Esophagus mucosa (tissue), 1 donor: Measurements from ENCODE around the gene SRGAP2C. TPM values are rescaled to one million over a fixed set of nuclear protein-coding genes. Genes with fewer than 3 reads are reported as not detected.
A peak's percentile ranks its signal among the peaks of the same experiment; 100 is the strongest.
"Not testable (repeated sequence)": the region's sequence is repeated elsewhere in the genome, so short reads cannot be mapped to it uniquely, and the experiment has no call there.

Experiments used
- ATAC-seq: fragments of 200-7000 bp; cut with Tn5 transposase; one replicate; pipeline ENCODE4 v1.9.1; 2020
- total RNA-seq: library from RNA; stranded (reverse); gene quantifications from one replicate; pipeline ENCODE4 v1.2.4, GENCODE V29; 2023
- donor health status: DM: yes; HTN: yes; CAD: no.

SRGAP2C gene
- total RNA-seq, 1 donor from 2014 or later: 15.9 TPM

DNA sequence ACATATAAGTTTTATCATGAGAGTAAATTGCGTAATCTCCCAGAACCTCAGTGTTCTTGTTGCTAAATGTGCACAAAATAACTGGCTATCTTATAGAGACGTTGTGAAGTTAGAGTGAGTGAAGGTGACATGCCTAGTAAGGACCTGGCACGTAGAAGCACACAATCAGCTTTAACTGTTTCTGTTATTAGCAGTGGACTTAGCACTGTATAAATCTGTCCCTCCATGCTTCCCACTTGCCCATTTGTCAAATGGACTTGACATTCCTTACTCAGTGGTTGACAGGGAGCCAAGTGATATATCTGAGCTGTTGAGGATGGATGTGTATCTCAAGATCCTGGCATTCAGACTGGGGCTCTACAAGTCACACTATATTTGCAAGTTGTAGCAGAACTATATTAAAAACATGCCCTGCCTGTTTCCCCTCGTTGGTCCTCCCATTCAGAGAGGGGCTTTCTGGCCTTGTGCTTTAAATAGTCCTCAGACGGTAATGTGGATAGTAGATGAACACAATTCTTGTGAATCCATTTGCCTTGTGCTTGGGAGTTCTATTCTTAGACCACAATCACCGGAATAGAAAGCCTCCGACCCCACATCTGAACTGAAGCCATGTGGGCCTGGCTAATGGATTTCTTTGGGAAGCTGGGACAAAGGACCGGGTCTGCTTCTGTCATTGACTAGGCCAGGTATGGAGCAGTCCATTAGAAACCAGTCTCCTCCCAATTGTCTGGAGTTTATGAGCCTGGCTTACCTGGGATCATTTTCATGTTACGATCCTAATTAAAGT, 43.0 kb downstream of the SRGAP2C start:
- not testable (repeated sequence) for ATAC-seq

DNA sequence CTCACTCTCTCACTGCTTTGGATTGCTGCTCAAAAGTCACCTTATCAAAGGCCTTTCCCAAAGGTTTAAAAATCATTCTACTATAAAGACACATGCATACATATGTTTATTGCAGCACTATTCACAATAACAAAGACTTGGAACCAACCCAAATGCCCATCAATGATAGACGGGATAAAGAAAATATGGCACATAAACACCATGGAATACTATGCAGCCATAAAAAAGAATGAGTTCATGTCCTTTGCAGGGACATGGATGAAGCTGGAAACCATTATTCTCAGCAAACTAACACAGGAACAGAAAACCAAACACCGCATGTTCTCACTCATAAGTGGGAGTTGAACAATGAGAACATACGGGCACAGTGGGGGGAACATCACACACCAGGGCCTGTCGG, 45.9 kb downstream of the SRGAP2C start:
- ATAC-seq: not testable (repeated sequence)

DNA sequence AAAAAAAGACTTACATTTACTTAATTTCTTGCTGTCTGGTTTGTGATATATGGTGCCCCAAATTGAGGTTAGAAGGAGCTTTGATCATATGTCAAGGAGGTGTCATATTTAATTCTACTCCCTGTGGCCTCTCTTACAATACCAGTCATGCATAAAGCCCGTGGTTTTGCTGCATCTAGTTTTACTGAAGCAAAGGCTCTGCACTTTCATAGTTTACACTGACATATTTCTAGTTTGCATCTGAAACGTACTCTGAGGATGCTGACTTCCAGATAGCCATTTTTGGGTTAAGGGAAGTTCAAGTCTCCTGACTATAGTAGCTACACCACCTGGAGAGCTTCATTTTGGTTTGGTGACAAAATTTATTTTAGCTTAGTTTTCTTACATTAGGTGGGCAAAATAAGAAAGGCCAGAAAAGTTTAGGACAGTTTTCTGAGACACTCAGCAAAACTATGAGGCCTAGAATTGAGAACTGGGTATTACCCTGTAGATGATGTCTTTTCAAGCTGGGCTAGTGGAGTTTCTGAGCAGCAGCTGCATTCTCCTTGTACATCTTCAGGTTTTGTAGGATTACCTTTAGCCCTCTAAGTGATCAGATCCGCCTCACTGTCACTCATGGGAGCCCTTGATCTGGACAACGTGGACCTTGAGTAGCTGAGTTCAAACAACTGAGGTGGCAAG, 47.8 kb downstream of the SRGAP2C start:
- peak; percentile 52 for ATAC-seq

DNA sequence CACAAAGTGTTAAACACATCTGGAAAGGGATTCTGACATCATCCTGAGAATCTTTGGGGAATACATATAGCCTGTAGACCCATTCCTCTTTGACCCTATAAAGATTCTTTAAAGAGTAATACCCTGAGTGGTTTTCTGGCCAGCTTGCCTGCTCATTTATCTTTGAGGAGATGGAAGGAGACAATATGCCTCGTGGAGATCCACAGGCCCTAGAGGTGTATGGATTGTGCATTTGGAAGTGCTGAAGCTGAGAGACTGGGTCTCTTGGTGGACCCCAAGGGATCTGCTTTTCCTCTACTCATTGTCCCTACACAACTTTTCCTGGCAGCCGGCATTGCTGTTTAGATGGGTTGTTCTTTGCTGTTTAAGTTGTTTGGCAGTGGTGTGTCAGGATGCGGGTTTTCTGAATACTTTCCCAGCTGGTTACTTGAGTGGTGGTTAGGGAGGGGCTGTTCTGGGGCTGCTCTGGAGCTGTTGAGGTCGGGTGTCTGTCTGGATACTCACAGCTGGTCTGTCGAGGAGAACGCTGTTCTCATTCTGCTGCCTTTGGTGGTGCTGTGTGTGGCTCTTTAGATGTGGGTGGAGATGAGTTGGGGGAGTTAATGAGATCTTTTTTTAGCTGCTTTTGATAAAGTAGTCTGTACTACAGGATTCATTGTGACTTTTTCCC, 49.5 kb downstream of the SRGAP2C start:
- ATAC-seq: not testable (repeated sequence)

DNA sequence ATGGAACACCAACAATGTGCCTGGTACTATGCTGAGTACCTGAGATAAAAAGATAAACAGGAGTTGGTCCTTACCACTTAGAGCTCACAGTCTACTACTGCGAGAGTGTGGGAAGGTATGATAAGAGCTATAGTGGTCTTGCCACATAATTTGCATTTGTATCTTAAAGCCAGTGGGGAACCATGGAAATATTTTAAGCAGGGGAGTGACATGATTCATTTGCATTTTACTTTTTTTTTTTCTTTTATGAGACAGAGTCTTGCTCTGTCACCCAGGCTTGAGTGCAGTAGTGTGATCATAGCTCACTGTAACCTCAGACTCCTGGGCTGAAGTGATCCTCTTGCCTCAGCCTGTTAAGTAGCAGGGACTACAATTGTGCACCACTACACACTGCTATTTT, 53.6 kb downstream of the SRGAP2C start:
- ATAC-seq: peak; percentile 52

DNA sequence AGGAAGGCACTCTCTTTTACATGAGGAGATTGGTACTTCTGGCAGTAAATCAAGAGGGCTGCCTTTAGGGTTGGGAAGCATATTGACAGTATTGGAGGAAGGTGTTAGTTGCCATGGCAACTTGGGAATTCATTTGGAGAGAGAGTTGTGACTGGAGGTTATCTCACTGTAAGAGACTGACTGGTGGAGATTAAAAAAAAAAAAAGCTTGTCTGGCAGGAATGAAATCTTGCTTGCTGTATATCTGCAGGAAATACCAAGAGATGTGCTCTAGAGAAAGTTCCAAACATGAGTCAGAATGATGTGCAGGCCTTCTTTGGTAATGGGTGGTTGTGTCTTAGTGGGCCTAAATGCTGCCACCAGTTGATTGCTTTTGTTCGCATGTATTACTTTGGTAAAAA, 59.1 kb downstream of the SRGAP2C start:
- ATAC-seq: not testable (repeated sequence)

DNA sequence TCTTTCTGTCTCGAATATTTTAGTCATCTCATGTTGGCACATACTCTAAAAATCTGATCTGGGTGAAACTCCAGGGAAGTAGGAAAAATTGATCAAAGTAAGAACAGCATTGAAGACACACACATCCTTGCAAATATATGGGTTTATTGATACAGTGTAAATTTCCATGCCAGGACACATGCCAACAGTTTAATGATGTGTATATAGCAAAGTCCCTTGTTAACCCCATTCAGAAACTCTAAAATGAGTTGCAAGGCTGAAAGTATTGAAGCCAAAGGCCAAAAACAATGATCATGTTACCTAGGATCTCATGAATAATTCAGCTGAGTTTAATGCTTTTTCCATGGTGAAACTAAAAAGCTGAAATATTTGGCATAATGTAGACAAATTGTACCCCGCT, 61.6 kb downstream of the SRGAP2C start:
- not testable (repeated sequence) for ATAC-seq

DNA sequence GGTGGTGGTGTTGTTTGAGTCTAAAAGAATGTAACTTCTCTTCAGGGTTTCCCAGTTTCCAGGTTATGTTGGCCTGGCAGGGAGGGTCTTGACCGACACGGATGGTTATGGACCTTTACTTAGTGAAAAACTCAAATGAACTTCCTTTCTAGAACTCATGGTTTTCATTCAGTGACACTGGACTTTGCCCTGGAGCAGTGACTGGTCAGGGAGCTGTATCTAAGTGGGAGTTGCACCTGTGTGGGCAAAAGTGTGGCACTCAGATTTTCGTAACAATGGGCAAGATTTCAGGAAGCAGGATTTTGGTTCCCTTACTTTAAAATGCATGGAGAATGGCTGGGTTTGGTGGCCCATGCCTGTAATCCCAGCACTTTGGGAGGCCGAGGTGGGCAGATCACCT, 67.9 kb downstream of the SRGAP2C start:
- not testable (repeated sequence) for ATAC-seq

DNA sequence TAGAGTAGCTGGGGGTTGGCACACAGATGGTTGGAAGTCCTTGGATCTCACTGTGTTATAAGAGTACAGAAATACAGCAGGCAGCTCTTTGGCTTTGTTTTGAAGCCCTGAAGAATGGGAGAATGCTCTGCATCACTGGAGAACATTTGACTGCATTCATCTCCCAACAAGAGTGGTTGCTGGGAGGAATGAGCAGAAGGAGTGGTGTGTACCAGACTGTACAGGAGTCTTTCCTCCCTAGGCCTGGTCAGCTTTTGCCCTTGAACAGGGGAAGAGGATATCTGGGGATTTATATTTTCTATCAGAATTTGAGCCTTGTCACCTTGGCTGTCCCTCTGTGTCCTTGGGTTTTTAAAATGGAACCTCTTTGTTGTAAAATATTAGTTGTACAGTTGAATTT, 69.8 kb downstream of the SRGAP2C start:
- ATAC-seq: not testable (repeated sequence)

DNA sequence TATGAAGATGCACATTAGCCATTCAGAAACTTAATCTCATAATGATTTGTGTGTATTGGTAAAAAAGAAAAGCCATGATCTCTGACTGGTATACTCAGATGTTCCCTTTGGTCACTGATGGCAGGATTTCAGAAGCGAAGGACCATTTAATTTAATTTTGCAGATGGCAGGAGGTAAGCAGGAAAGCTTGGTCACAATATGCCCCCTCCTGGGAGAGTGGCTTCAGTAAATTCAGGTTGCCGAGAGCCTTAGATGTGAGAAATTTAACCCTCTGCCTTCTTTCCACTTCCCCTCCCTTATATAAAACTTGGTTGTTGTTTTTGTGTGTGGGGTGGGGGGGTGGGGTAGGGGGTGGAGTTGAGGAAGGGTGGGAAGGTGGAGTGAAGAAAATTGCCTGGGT, 72.9 kb downstream of the SRGAP2C start:
- ATAC-seq: not testable (repeated sequence)

DNA sequence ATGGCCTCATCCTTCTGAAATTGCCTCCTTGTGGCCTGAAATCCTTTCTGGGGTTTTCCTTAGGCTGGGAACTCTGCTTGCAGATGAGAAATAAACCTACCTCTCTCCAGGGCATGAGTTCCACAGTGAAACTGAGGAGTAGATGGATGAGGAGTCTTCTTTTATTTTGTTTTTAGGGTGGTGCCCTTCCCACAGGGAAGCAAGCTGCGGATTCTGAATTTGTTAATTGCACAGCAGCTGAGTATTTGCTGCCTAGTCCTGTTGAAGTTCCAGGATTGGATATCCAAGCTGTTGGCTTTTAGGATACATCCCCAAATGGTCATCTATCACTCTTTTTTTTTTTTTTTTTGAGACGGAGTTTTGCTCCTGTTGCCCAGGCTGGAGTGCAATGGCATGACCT, 73.4 kb downstream of the SRGAP2C start:
- not testable (repeated sequence) for ATAC-seq

DNA sequence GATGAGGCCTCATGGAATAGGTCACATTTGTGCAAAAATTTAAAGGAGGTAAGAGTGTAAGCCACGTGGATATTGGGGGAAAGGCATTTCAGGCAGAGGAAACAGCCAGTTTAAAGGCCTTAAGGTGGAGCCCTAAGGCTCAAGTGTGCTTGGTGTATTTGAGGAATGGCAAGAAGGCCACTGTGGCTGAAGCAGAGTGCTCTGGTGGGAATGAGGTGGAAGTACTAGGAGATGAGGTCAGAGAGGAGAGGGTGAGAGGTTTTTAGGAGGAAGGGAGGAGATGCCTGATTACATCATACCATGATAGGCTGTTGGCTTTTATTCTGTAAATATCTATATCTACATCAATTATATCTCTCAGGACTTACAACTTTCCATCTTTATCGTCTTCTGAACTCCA, 75.4 kb downstream of the SRGAP2C start:
- ATAC-seq: not testable (repeated sequence)

DNA sequence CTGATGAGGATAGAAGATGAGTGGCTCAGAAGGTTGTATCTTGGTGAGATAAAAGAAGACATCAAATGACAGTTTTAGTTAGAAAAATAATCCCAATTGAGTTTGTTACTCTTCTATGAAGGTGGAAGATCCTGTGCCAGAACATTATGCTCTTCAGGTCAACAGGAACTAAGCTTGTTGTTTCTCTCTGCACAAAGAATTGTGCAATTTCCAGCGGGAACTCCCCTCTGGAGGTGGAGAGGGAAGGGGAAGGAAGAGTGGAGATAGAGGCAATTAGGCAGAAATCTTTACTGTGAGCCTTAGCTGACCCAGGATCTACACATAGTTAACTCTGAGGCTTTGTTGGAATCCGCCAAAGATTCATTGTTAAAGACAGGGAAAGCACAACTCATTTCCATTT, 77.4 kb downstream of the SRGAP2C start:
- not testable (repeated sequence) for ATAC-seq

DNA sequence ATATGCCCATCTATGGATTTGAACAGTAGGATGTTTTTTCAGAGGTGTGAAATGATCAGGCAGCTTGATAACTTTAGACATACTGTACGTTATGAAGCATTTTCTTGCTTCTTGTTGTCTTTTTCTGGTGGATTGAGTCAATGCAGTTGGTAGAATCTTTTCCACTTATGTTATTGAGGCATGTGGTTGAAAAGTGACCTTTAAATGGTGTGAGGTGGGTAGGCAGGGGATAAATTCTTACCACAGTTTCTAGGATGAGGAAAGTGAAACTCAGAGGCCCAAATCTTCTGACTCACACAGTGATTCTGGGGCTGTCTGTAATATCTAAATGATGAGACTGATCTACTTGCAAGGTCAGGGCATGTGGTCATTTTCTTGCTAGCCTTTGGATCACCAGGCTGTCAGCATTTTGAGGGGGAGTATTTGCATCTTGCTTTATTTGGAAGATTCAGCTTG, 79.0 kb downstream of the SRGAP2C start:
- not testable (repeated sequence) for ATAC-seq

DNA sequence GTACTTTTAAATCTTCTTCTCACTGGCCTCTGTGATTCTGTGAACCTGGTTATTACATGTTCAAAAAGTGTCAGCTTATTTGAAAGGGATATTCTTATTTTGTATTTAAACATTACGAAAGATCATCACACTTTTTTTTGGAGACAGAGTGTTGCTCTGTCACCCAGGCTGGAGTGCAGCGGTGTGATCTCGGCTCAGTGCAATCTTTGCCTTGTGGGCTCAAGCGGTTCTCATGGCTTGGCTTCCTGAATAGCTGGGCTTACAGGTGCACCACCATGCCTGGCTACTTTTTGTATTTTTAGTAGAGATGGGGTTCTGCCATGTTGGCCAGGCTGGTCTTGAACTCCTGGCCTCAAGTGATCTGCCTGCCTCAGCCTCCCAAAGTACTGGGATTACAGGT, 82.3 kb downstream of the SRGAP2C start:
- not testable (repeated sequence) for ATAC-seq

DNA sequence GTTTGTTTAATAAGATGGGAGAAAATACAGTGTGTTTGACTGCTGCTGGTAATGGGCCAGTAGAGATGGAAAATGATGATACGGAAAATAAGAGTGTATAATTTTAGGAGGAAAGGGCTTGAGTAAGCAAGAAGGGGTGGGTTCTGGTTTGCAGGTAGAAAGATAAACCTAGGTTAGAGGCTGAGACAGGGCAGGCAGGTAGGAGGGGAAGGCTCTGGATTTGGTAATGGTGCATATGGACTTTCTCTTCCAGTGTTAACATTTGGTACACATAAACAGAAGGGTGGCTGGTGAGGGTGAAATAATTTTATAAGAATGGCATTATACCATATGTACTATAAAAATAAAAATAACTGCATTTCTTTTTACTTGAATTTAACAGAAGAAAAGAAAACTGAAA, 84.5 kb downstream of the SRGAP2C start:
- not testable (repeated sequence) for ATAC-seq

DNA sequence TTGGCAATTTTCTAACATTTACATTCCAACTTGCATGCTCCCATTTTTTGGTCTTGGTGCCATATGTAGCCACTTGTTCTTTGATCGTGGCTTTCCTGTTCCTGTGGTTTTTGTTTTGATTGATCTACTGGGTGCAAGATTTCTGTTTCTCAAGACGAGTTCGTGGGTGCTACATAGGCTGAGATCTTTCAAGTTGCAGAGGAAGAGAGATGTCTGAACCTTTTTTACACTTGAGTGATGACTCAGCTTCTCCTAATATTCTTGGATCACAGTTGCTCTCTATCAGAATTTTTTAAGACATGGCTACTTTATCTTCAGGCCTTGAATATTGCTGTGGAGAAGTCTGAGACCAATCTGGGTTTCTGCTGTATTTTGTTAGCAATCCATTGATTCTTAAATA, 85.2 kb downstream of the SRGAP2C start:
- ATAC-seq: not testable (repeated sequence)

DNA sequence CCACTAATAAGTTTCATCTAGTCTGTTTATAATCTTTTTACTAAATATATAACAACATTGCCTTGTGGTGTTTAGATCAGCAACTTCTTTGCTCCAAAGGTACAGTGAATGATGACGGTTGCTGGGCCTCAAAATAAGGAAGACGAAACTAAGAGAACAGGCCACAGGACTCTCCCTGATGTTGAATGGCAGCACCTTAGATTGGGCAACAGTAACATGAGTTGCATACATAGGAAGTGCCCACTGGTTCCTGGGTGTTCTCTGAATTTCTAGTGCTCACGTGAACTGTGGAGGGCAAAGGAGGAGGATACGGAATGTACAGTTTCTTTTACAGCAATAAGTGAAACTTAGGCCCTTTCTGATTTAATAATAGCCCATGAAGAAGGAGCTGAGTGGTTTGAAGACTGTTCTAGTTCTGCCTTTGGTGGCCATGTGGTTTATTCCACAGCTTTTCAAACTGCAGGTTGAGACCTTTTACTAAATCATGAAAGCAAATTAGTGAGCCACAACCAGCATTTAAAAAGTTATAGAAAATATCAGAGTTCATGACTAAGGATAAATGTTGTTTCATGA, 86.5 kb downstream of the SRGAP2C start:
- ATAC-seq: peak; percentile 51

DNA sequence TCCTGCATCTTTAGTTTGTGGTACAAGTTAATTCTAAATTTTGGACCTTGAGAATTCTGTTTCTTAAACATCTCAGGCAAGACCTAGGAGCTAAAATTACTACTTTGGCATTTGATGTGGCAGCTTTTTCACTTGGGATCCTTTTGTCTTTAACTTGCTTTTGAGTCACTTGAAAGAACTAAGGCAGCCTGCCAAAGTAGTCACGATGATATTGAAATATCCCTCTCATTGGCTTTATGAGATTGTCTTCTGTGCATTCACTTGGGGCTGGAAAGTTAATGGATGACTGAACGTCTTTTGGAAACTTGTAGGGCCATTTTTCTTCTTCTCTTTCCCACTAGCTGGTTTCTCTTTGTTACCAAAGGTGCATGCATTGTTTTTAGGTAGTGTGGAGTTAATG, 90.7 kb downstream of the SRGAP2C start:
- not testable (repeated sequence) for ATAC-seq

DNA sequence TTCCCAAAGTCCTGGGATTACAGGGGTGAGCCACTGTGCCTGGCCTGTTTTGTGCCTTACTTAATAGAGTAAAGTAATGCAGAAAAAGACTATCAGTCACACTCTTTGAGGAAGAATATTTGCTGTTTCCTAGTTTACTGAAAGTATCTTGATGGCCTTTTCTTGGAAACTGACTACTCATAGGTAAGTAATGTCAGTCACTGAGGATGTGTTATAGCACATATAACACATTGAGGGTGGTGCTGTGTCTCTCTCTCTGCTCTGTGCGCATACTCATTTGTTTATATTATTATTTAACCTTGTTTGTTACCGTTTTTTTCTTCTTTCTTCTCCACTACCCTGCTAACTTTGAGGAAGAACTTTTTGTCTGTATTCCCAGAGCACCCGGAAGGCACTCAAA, 93.4 kb downstream of the SRGAP2C start:
- not testable (repeated sequence) for ATAC-seq

DNA sequence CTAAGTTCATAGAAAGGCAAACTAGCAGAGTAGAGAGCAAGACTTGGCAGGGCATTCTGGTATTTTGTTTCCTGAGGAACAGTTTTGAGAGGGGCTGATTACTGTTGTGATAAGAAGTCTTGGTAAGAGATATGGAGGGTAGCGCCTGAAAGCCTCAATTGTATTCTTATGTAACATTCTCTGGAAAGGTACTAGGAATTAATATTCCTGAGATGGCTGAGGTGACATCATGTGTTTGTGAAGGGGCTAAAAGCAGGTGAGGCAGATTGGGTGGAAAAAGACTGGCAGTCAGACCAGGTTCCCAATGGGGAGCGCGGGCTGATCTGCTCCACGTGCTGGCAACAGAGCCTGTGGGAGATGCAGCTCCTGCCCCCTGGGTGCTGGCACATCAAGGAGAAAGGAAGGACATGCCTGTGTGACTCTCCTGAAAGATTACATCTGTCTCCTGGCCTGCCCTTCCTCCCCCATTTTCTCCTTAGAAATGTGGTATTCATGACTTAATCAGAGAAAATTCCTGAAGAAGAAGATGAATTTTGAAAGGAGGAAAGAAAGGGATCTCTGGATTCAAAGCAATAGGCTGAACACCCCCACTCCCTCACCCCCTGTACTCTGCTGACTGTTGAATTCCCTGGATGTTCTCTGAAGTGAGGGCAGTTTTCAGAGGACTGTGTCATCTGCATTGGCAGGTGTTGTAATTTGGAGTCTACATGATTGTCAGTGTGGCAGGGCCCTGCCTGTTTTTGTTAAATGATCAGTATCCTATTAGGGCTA, 94.2 kb downstream of the SRGAP2C start:
- ATAC-seq: not testable (repeated sequence)

DNA sequence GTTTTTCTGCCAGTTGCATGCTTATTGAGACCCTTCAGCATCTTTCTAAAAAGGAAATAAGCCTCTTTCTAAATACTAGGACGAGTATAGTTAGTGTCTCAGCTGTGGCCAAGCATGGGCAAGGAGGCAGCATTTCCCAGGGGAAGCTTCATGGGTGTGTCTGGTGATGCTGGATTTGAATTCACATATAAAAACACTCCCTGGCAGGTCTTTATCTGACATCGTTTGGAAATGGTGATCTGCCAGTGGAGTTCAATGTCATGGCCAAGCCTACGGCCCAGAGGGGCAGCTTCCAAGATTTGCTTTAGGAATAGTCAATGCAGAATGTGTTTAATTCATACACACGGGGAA, 94.7 kb downstream of the SRGAP2C start:
- ATAC-seq: not testable (repeated sequence)
